SK-MEL-5 (cell line): Measurements from ENCODE around the gene SYTL5. TPM values are rescaled to one million over a fixed set of nuclear protein-coding genes. Genes with fewer than 3 reads are reported as not detected.
"Not testable (repeated sequence)": the region's sequence is repeated elsewhere in the genome, so short reads cannot be mapped to it uniquely, and the experiment has no call there.

Experiments used
- DNase-seq: peaks from one replicate; pipeline ENCODE4 v3.0.0-alpha.2; 2016; ENCODE audit warnings: low read depth, low spot score
- in situ Hi-C: cut with HindIII; loops from 2 replicates; pipeline ENCODE4 v1.10.0; 2016; ENCODE audit warnings: low sequenced_read_pairs, high pct_unique_total_duplicates, low pct_unique_long_range_greater_than_20kb
- polyA plus RNA-seq, 2 experiments: library from polyadenylated mRNA; depleted of rRNA; stranded (reverse); fragments of >200 nt; gene quantifications; 2 replicates each; pipeline ENCODE4 v1.2.3, GENCODE V29; 2015
- total RNA-seq: library from RNA; depleted of rRNA; stranded (reverse); fragments of >200 nt; shearing (Covaris generic); gene quantifications from 2 replicates; pipeline ENCODE4 v1.2.3, GENCODE V29; 2014; rRNA removed

SYTL5 gene
- total RNA-seq: 67.0 and 69.1 TPM in 2 replicates
- polyA plus RNA-seq (2015; cell fraction: cytosol; rRNA removed): 23.5 and 32.5 TPM in 2 replicates
- polyA plus RNA-seq (2015; cell fraction: nucleus; rRNA removed): 22.1 and 26.0 TPM in 2 replicates

DNA sequence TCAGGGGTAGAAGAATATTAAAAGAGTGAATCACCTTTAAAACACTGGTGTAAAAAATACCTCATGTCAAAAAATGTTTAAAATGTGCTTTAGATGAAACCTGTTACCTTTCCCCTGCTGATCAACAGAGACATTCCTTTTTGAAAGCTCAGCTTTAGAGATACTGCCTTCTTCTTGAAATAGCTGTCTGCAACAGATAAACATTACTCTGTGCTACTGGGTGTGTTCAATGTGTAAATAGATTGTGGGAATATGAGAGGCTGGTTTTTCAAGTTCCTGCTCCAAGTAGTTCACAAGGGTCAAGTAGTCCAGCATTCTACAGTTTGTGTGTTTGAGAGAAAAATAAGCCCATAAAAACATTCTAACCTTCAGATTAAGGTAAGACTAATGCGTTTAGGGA, at the start of gene SYTL5:
TSS of gene SYTL5 (plus strand) at position 263 of the 400 bp plus-strand sequence. CDS start 27,337 bp downstream, outside the sequence.
- no peak for DNase-seq
- in situ Hi-C loops: no loop called here

DNA sequence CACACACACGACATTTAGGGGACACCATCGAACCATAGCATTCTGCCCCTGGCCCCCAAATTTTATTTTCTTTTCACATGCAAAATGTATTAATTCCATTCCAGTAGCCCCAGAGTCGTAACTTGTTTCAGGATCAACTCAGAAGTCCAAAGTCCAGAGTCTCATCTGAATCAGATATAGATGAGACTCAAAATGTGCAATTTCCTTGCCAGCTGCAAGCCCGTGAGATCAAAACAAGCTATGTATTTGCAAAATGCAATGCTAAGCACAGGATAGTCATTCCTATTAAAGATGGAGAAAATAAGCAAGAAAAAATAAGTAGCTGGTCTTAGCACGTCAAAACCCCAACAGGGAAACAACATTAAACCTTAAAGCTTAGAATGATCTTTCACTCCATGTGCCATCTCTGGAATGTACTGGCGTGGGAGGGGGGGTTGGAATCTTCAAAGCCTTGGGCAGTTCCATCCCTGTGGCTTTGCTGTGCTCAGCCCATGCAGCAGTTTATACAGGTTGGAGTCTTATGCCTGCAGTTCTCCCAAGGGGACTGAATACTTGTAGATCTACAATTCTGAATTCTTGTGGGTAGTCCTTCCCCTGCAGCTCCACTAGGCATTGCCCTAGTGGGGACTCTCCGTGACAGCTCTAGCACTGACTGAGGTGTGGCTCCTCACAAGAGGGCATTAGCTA, 47.7 kb upstream of the SYTL5 start:
- DNase-seq: peak; percentile 0
- in situ Hi-C loops: no loop called here

DNA sequence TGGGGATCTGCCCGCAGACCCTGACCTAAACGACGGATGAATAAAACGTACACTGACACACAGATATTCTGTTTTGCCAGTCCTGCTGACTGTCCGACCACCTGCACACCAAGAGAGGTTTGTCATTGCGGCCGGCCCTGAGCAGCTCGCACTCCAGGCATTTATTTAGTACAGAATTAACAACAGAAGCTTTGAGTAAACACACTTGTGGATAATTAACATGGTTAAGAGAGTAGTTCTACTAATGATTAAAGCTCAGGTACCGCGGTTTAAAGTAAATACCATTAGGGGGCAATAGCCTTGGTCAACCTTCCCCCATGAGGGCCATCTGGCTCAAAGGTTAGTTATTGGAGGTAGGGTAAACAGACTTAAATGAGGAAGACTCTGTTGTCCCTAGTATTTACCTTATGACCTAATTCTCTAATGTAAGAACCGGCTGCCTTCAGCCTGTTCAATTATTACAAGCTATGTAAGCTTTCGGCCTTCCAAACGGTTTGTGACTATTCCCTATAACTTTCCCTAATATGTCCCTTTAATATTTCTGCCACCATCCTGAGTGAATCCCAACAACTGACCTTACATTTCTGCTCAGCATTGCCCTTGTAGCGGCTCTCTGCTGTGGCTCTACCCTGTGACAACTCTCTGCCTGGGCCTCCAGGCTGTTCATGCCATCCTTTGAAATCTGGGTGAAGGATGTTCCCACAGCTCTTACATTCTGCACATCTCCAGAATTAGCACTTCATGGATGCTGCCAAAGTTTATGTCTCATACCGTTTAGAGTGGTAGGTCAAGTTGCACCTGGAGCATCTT, 46.9 kb upstream of the SYTL5 start:
- in situ Hi-C loops: no loop called here
- no peak for DNase-seq

DNA sequence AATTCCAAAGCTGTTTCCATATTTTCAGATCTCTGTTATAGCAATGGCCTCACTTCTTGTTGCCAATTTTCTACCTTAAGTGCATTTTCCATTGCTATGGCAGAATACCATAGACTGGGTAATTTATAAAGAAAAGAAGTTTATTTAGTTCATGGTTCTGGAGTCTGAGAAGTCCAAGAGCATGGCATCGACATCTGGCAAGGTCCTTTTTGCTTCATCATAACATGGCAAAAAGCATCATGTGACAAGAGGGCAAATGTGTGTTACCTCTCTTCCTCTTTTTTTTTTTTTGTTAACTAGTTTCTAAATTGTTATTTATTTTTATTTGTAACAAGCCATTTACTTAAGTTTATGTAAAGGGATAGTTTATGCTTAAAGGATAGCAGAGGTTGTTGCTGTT, 45.2 kb upstream of the SYTL5 start:
- no peak for DNase-seq
- in situ Hi-C loops: no loop called here

DNA sequence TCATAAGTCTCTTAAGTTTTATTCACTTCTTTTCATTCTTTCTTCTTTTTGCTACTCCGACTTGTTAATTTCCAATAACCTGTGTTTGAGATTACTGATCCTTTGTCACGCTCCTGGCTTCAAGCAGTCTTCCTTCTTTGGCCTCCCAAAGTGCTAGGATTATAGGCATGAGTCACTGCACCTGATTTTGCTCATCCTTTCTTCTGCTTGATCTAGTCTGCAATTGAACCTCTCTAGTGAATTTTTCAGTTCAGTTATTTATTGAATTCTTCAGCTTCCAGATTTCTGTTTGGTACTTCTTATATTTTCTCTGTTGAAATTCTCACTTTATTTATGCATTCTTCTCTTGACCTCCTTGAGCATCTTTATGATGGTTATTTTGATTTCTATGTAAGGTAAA, 38.6 kb upstream of the SYTL5 start:
- in situ Hi-C loops: no loop called here
- no peak for DNase-seq

DNA sequence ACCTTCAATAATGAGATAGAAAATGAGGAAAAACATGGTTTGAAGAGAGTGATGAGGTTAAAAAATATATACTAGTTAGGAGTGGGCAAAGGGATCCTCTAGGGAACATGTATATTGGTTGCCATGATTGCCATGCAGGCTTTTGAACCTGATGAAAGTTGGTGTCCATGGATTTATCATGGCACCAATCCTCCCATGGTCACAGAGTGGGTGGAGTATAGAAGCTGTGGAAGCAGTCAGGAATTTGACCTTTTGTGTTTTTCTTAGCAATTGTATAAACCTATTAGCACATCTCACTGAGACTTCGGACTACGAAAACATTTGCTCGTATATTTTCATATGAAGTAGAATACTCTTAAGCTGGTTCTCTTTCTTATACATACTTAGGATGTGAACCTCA, 30.9 kb upstream of the SYTL5 start:
- in situ Hi-C loops: no loop called here
- DNase-seq: no peak

DNA sequence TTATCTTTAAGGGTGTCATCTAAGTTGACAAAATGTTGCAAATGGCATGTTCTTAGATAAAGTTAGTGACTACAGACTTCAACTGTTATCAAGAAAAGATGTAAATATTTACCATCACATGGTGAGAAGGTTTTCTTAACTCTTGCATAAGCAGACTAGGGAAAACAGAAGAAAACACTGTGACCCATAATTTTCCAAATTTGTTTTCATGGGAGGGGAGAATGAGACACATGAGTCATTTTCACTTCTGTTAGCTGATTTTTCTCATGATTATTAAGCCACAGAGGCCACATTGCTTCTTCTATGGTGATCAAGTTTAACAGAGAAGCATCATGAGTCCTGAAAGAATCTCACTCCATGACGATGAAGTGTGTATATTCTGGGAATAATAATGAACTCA, 30.2 kb upstream of the SYTL5 start:
- no peak for DNase-seq
- in situ Hi-C loops: no loop called here

DNA sequence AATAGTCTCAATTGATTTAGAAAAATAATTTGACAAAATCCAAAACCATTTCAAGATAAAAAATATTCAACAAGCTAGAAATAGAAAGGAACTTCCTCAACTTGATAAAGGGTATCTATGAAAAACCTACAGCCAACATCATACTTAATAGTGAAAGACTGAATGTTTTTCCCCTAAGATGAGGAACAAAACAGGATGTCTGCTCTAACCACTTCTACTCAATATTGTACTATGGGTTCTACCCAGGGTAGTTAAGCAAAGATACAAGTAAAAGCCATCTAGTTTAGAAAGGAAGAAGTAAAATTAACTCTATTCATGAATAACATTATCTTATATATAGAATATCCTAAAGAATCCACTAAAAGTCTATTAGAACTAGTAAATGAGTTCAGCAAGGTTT, 21.5 kb upstream of the SYTL5 start:
- no peak for DNase-seq
- in situ Hi-C loops: no loop called here

DNA sequence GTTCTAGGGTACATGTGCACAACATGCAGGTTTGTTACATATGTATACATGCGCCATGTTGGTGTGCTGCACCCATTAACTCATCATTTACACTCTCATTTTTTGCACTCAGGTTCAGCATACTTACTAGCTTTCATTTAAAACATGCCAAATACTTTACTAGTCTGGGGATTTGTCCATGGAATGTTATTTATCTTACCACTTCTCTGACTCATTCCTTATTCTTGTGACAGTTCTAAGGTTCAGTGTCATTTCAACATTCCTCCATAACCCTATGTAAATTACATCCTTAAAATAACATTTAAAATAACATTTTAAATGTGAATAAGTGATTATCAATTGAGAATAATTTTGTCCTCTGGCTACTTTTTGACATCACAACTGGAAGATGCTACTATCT, 19.5 kb upstream of the SYTL5 start:
- in situ Hi-C loops: no loop called here
- no peak for DNase-seq

DNA sequence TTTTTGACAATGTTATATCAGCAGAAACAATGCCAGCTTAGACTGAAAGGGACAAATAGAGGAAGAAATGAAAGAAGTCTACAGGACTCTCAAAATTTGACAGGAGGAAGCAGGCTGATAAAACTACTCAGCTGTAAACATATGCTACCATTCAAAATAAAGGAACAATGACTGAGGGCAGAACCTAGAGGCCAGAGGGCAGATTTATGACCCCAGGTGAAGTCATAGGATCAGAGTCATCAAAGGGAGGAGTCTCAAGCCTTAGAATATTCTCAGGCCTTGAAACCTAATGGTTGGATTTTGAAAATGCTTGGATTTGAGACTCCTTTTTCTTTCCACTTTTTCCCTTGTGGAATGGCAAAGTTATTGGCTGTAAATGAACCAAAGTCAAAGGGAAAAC, 17.0 kb upstream of the SYTL5 start:
- no peak for DNase-seq
- in situ Hi-C loops: no loop called here

DNA sequence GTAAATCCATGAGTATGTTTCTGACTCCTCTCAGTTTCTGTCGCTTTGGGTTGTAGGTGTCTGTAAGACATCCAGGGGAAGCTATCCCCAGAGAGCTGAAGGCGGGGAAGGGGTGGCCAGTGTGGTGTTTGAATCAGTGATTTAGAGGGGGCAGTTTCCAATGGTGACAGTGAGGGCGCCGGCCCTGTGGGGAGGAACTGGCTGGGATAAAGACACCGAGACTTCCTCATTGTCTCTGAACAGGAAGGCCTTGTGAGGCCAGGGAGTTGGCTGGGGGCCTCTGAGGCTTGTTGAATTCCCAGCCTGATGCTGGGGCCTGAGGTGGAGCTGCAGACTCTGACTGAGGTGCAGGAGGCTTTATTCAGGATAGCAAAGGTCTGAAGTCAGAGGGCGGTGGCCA, 15.1 kb upstream of the SYTL5 start:
- DNase-seq, in situ Hi-C loops: not testable (repeated sequence)

DNA sequence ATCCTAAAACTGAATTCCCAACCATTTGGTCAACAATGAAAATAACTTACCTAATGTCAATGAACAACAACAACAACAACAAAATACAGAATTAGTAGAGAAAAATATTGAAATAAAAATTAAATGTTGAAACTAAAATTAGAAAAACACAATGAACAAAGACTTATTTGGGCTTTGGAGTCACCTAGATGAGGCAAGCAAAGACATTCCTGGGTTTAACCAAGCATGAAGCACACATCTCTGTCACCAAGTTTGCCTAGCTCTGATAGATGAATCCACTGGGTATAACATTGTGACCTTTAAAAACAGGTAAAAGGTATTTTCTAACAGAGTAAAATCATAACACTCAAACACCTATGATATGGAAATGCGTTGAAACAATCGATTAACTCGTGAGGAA, 13.2 kb upstream of the SYTL5 start:
- no peak for DNase-seq
- in situ Hi-C loops: no loop called here

DNA sequence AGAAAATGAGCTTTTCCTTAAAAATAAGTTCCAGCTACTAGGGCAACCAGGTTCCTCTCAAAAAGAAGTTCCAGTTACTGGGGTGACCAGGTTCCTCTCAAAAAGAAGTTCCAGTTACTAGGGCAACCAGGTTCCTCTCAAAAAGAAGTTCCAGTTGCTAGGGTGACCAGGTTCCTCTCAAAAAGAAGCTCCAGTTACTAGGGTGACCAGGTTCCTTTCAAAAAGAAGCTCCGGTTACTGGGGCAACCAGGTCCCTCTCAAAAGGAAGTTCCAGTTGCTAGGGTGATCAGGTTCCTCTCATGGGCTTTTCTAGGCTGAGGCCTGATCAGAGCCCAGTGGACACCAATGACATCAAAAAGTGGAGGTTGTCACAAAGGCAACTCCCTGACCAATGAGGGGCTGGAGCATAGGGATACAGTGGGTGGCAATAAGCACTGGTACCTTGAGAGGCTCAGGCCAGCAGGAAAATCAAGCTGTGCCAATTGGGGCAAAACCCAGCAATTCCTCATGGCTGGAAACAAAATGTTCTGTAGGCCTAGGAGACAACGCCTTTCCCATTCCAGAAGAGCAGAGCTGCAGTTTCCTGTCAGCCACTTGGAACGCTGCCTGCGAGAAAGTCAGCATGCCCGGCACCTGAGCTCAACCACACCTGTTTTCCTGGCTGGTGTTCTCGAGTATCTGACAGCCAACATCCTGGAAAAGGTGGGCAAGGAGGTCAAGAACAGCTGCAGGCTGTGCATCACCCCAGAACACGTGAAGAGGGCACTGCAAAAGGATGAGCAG, 12.3 kb upstream of the SYTL5 start:
- in situ Hi-C loops: no loop called here
- no peak for DNase-seq

DNA sequence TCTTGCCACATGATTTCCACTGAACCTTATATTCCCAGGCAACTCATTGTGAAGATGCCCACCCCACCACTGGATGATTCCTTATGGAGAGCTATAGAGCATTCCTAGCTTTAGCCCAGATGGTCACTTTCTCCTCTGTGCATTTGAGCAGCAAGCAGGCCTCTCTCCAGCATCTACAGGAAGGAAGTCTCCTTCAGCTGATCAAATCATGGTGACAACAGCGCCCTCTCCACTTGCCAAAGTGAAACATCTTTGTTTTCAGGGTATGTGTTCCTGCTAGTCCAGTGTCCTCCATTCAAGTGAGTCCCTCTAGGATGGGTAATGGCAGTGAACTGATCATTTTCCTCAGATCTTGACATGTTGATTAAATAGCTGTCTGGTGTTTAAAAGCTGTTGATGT, 10.9 kb upstream of the SYTL5 start:
- in situ Hi-C loops: no loop called here
- DNase-seq: peak; percentile 36

DNA sequence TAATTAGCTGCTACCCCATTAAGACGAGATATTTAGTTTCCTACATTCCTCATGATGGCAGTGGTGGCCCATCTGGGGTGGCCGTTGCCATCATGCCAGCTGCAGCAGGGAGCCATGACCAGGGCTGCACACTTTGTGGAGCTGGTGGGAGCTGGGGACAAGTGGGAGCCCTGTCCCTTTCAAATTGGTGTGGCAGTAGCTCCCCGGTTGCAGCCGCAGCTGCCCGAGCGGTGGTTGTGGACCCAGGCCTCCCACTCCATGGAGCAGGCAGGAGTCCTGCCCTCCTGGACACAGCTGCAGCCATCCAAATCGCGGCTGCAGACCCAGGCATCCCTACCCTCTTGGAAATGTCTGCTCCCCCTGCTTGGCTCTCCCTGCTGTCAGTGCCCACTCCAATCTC, 9.3 kb upstream of the SYTL5 start:
- in situ Hi-C loops: no loop called here
- DNase-seq: no peak

DNA sequence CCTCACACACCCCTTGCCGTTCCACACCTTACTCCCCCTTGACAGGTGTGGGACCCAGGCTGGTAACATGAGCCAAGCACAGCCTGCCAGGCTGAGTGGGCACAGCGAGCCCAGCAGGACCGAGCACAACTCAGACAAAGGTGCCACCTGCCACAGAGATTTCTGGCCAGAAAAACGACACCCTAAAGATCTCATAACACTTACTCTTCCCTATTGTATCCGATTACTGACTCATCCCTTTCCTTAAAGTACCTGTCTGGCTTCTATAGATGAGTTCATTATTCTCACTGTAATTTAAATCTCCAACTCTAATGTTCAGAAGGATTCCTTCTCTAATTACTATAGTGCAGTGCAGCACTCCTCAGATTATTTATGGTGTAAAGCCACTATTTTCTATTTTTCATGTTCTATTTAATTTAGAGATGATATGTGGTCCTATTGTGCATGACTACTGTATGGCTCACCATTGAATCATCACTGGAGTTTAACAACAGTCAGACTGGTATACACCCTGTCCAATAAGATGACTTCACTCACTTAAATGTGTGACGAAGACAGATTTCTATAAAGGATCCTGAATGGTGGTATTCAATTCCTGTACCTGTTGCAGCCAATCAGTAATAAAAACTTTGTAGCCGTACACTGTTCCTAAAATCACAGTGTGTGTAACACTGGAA, 7.6 kb upstream of the SYTL5 start:
- no peak for DNase-seq
- in situ Hi-C loops: no loop called here

DNA sequence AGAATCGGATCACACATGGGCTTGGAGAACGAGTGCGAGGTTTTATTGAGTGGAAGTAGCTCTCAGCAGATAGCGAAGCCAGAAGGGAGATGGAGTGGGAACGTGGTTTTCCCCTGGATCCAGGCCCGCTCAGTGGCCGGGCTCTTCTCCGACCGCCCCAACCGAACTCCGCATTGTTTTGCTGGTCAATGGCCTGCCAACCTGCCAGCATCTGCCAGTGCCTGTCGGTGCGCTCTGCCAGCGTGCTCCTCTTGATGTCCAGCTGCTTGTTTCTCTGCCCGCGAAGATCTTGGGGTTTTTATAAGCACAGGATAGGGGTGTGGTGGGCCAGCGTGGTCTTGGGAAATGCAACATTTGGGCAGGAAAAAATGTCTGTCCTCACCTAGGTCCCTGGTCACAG, 5.6 kb upstream of the SYTL5 start:
- no peak for DNase-seq
- in situ Hi-C loops: no loop called here

DNA sequence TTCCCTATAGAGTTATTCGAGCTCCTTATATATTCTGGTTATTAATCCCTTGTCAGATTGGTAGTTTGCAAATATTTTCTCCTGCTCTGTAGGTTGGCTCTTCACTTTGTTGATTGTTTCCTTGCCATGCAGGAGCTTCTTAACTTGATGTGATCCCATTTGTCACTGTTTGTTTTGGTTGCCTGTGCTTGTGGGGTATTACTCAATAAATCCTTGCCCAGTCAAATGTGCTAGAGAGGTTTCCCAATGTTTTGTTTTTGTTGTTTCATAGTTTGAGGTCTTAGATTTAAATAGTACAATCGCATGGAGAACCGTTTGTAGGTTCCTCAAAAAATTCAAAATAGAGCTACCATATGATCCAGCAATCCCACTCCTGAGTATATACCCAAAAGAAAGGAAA, 2.3 kb upstream of the SYTL5 start:
- in situ Hi-C loops: no loop called here
- DNase-seq: no peak
